DND-41 (cell line): ENCODE data around the gene MYOM1.
"Not testable (repeated sequence)": the region's sequence is repeated elsewhere in the genome, so short reads cannot be mapped to it uniquely, and the experiment has no call there.

Experiments
- ATAC-seq: fragments of 200-7000 bp; cut with Tn5 transposase; 3 replicates; pipeline ENCODE4 v1.9.1; 2021; ENCODE audit warnings: low read depth; ENCODE audit not compliant: insufficient read depth
- DNase-seq: peaks from one replicate; pipeline ENCODE4 v3.0.0-alpha.2; 2020
- H2AFZ ChIP-seq: 2 replicates; pipeline ENCODE4 v1.6.0; 2012; ENCODE audit warnings: low read depth, low read length
- H3K27ac ChIP-seq: 2 replicates; pipeline ENCODE4 v1.5.1; 2012; ENCODE audit warnings: low read length, inconsistent platforms
- H3K27me3 ChIP-seq: fragments of 200-600 bp; sonication (generic); 2 replicates; pipeline ENCODE4 v1.6.0; 2012; ENCODE audit warnings: low read length, mild to moderate bottlenecking, inconsistent platforms; ENCODE audit not compliant: insufficient read depth, poor library complexity
- H3K36me3 ChIP-seq: 2 replicates; pipeline ENCODE4 v1.5.1; 2012; ENCODE audit warnings: low read length, inconsistent platforms; ENCODE audit not compliant: insufficient read depth
- H3K4me1 ChIP-seq: 2 replicates; pipeline ENCODE4 v1.5.1; 2012; ENCODE audit warnings: mild to moderate bottlenecking, low read length; ENCODE audit not compliant: insufficient read depth
- H3K4me2 ChIP-seq: 2 replicates; pipeline ENCODE4 v1.6.0; 2012; ENCODE audit warnings: mild to moderate bottlenecking, moderate library complexity, low read length, inconsistent platforms; ENCODE audit not compliant: insufficient read depth
- H3K4me3 ChIP-seq, 2 experiments: fragments of 200-600 bp in 1 of 2; shearing (Covaris generic) in 1 of 2; 2 replicates each; pipeline ENCODE4 v1.5.1; 2012 to 2016; ENCODE audit warnings: inconsistent platforms in 2 of 2, low read length in 2 of 2, mild to moderate bottlenecking in 2 of 2, low read depth in 1 of 2, moderate library complexity in 1 of 2
- H3K79me2 ChIP-seq: 2 replicates; pipeline ENCODE4 v1.6.0; 2012; ENCODE audit warnings: low read length, inconsistent platforms; ENCODE audit not compliant: insufficient read depth
- H3K9ac ChIP-seq: 2 replicates; pipeline ENCODE4 v1.6.0; 2012; ENCODE audit warnings: low read depth, mild to moderate bottlenecking, inconsistent platforms, low read length, moderate library complexity
- H3K9me3 ChIP-seq: 2 replicates; pipeline ENCODE4 v1.5.1; 2012; ENCODE audit warnings: low read length, moderate library complexity, mild to moderate bottlenecking, inconsistent platforms; ENCODE audit not compliant: insufficient read depth, severe bottlenecking
- H4K20me1 ChIP-seq: 2 replicates; pipeline ENCODE4 v1.6.0; 2012; ENCODE audit warnings: low read length; ENCODE audit not compliant: insufficient read depth
- EZH2 ChIP-seq: IDR thresholded peaks from 3 replicates; pipeline ENCODE4 v1.6.1; 2012; ENCODE audit warnings: borderline replicate concordance, low read depth, mild to moderate bottlenecking, moderate library complexity, low read length, inconsistent platforms; ENCODE audit not compliant: severe bottlenecking
- TF ChIP-seq, protein P1 (sequence below): IDR thresholded peaks from 2 replicates; pipeline ENCODE4 v1.5.1; 2012; ENCODE audit warnings: borderline replicate concordance, low read length, moderate library complexity, mild to moderate bottlenecking; ENCODE audit not compliant: poor library complexity, severe bottlenecking; ENCODE audit errors: extremely low read depth

MYOM1 gene

DNA sequence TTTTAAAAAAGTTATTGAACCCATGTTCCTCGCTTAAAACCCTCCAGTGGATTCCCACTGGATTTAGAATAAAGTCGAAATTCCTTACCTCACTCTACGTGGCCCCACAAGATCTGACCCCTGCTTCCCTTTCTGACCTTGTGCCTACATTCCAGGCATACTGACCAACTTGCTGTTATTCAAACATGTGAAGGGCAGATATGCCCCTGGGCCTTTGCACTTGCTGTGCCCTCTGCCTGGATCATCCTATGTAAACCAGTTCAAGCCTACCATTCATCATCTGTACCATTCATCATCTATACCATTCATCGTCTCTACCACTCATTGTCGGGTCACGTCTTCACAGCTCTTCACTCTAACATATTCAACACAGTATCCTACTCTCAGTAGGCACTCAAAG, 165.6 kb downstream of the MYOM1 start:
- peaks cover 2% of the 10 kb centered on the region for H3K9me3 ChIP-seq
- H3K36me3 ChIP-seq: no peaks in the 10 kb centered on the region
- H3K9ac ChIP-seq: no peak overlapping the region
- no peak overlapping the region for H3K27ac ChIP-seq
- no peaks in the 10 kb centered on the region for H3K27me3 ChIP-seq
- TF ChIP-seq, protein P1, sequence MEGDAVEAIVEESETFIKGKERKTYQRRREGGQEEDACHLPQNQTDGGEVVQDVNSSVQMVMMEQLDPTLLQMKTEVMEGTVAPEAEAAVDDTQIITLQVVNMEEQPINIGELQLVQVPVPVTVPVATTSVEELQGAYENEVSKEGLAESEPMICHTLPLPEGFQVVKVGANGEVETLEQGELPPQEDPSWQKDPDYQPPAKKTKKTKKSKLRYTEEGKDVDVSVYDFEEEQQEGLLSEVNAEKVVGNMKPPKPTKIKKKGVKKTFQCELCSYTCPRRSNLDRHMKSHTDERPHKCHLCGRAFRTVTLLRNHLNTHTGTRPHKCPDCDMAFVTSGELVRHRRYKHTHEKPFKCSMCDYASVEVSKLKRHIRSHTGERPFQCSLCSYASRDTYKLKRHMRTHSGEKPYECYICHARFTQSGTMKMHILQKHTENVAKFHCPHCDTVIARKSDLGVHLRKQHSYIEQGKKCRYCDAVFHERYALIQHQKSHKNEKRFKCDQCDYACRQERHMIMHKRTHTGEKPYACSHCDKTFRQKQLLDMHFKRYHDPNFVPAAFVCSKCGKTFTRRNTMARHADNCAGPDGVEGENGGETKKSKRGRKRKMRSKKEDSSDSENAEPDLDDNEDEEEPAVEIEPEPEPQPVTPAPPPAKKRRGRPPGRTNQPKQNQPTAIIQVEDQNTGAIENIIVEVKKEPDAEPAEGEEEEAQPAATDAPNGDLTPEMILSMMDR: no peak
- TF ChIP-seq EZH2: no peak
- H4K20me1 ChIP-seq: no peaks in the 10 kb centered on the region
- ATAC-seq: no peak
- no peaks in the 10 kb centered on the region for H3K79me2 ChIP-seq
- H2AFZ ChIP-seq: no peak overlapping the region
- H3K4me3 ChIP-seq: no peak overlapping the region
- no peak for DNase-seq
- peaks cover 11% of the 10 kb centered on the region for H3K4me1 ChIP-seq
- H3K4me2 ChIP-seq: no peak overlapping the region

DNA sequence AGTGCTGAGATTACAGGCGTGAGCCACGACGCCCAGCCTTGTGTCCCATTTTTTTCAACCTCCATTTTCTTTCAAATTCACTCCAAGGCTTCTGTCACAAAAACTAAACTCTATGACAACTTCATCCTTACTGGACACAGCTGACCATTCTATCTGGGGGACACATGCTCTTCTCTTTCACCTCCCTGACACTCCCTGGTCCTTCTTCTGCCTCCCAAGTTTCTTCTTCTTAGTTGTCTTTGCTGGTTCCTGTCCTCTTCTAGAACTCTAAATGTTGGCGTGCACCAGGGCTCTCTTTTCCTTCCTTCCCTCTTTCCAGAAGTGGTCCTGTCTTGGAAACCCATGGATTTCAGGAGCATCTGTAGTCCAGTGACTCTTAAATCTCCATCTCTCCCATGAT, 166.7 kb downstream of the MYOM1 start:
- ATAC-seq: no peak
- H3K4me1 ChIP-seq: no peaks in the 10 kb centered on the region; the same call in 1 of the 2 replicates
- H3K4me3 ChIP-seq: no peak overlapping the region

DNA sequence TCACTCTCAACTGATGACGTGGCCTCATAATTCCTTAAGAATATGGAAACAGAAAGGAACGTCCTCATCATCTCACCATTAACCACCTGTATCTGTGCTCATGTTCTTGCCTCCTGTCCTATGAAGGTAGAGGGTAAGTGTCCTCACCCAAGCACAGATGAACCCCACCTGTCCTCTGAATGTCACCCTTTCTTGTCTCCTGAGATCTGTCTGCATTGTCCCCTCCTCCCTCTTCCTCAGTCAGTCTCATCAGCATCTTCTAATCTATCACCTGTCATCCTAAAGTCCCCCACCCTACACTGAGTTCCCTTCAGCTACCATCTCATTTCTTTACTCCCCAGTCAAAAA, 167.4 kb downstream of the MYOM1 start:
- peaks cover 2% of the 10 kb centered on the region for H3K9me3 ChIP-seq
- H3K4me2 ChIP-seq: no peak overlapping the region
- ATAC-seq (no peak), DNase-seq (no peak)
- H3K79me2 ChIP-seq: no peaks in the 10 kb centered on the region
- TF ChIP-seq EZH2: no peak
- TF ChIP-seq, protein P1: no peak
- H2AFZ ChIP-seq: no peak overlapping the region
- H3K4me3 ChIP-seq: no peak overlapping the region
- no peaks in the 10 kb centered on the region for H4K20me1 ChIP-seq
- no peaks in the 10 kb centered on the region for H3K4me1 ChIP-seq
- H3K27ac ChIP-seq: no peak overlapping the region
- H3K36me3 ChIP-seq: no peaks in the 10 kb centered on the region
- no peaks in the 10 kb centered on the region for H3K27me3 ChIP-seq
- H3K9ac ChIP-seq: no peak overlapping the region

More for the DNA sequence above, 166.7 kb downstream of the MYOM1 start:
- TF ChIP-seq EZH2: no peak
- TF ChIP-seq, protein P1: no peak
- Histone ChIP-seq H3K9ac (no peak overlapping the region), H3K9me3 (peaks cover 2% of the 10 kb centered on the region), H2AFZ (no peak overlapping the region), H4K20me1 (no peaks in the 10 kb centered on the region), H3K79me2 (no peaks in the 10 kb centered on the region), H3K36me3 (no peaks in the 10 kb centered on the region), H3K4me2 (no peak overlapping the region), H3K27ac (no peak overlapping the region), H3K27me3 (no peaks in the 10 kb centered on the region)
- no peak for DNase-seq

- H3K79me2 ChIP-seq: no peaks in the 10 kb centered on the region
- no peaks in the 10 kb centered on the region for H3K4me1 ChIP-seq
- H3K9ac ChIP-seq: no peak overlapping the region
- no peaks in the 10 kb centered on the region for H4K20me1 ChIP-seq
- DNase-seq (no peak), ATAC-seq (no peak)
- H3K4me3 ChIP-seq: no peak overlapping the region
- no peak for TF ChIP-seq EZH2
- TF ChIP-seq, protein P1: no peak
- no peaks in the 10 kb centered on the region for H3K27me3 ChIP-seq
- H3K27ac ChIP-seq: no peak overlapping the region
- no peak overlapping the region for H3K4me2 ChIP-seq
- H2AFZ ChIP-seq: no peak overlapping the region
- no peaks in the 10 kb centered on the region for H3K36me3 ChIP-seq
- peaks cover 2% of the 10 kb centered on the region for H3K9me3 ChIP-seq
These were observed 167.9 kb downstream of the MYOM1 start for GRCh38 chr18:3051718-3052410.

DNA sequence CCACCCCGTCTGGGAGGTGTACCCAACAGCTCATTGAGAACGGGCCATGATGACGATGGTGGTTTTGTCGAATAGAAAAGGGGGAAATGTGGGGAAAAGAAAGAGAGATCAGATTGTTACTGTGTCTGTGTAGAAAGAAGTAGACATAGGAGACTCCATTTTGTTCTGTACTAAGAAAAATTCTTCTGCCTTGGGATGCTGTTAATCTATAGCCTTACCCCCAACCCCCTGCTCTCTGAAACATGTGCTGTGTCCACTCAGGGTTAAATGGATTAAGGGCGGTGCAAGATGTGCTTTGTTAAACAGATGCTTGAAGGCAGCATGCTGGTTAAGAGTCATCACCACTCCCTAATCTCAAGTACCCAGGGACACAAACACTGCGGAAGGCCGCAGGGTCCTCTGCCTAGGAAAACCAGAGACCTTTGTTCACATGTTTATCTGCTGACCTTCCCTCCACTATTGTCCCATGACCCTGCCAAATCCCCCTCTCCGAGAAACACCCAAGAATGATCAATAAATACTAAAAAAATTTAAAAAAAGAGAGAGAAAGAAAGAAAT, 169.8 kb downstream of the MYOM1 start:
- not testable (repeated sequence) for H4K20me1 ChIP-seq, H3K27me3 ChIP-seq, H3K27ac ChIP-seq, H2AFZ ChIP-seq, H3K4me2 ChIP-seq, H3K36me3 ChIP-seq, H3K4me3 ChIP-seq, H3K79me2 ChIP-seq, ATAC-seq, DNase-seq, H3K4me1 ChIP-seq, H3K9ac ChIP-seq, H3K9me3 ChIP-seq
